ENCODE measurements around the gene SETD7. TPM values are rescaled to one million over a fixed set of nuclear protein-coding genes. Genes with fewer than 3 reads are reported as not detected.

SETD7 gene
- total RNA-seq, 1 donor from 2014 or later: 8.2 TPM

GRCh38 chr4:139484783-139485311 lies 71.2 kb downstream of the SETD7 start:
- DNase-seq (ENCODE audit: low spot score): no peak
- Histone ChIP-seq H3K4me3 (no peak overlapping the region), H3K4me1 (no peaks in the 10 kb centered on the region), H3K9me3 (ENCODE audit: low read depth) (no peaks in the 10 kb centered on the region), H3K9ac (no peak overlapping the region), H3K79me2 (ENCODE audit: low read depth) (no peaks in the 10 kb centered on the region), H3K36me3 (no peaks in the 10 kb centered on the region), H3K27me3 (no peaks in the 10 kb centered on the region), H4K20me1 (ENCODE audit: low read depth) (no peaks in the 10 kb centered on the region), H3F3A (ENCODE audit: low read depth) (no peaks in the 10 kb centered on the region), H2AFZ (replicated peaks) (peak overlapping the region; percentile 72), H3K4me2 (no peak overlapping the region), H3K27ac (no peak overlapping the region)
- no peak for TF ChIP-seq EZH2 (IDR thresholded peaks at IDR 0.05)
- TF ChIP-seq, protein P1, sequence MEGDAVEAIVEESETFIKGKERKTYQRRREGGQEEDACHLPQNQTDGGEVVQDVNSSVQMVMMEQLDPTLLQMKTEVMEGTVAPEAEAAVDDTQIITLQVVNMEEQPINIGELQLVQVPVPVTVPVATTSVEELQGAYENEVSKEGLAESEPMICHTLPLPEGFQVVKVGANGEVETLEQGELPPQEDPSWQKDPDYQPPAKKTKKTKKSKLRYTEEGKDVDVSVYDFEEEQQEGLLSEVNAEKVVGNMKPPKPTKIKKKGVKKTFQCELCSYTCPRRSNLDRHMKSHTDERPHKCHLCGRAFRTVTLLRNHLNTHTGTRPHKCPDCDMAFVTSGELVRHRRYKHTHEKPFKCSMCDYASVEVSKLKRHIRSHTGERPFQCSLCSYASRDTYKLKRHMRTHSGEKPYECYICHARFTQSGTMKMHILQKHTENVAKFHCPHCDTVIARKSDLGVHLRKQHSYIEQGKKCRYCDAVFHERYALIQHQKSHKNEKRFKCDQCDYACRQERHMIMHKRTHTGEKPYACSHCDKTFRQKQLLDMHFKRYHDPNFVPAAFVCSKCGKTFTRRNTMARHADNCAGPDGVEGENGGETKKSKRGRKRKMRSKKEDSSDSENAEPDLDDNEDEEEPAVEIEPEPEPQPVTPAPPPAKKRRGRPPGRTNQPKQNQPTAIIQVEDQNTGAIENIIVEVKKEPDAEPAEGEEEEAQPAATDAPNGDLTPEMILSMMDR (IDR thresholded peaks at IDR 0.05): no peak
- TF ChIP-seq EZH2phosphoT487 (IDR thresholded peaks at IDR 0.05): no peak
- H3K4me3 Mint-ChIP-seq: no peak overlapping the region
- H3K9me3 Mint-ChIP-seq: no peaks in the 10 kb centered on the region
- H3K4me1 Mint-ChIP-seq: no peaks in the 10 kb centered on the region
- no peaks in the 10 kb centered on the region for H3K27me3 Mint-ChIP-seq (ENCODE audit: insufficient read depth, low read depth)
- H3K27ac Mint-ChIP-seq: no peak overlapping the region
- H3K36me3 Mint-ChIP-seq: no peaks in the 10 kb centered on the region

DNA sequence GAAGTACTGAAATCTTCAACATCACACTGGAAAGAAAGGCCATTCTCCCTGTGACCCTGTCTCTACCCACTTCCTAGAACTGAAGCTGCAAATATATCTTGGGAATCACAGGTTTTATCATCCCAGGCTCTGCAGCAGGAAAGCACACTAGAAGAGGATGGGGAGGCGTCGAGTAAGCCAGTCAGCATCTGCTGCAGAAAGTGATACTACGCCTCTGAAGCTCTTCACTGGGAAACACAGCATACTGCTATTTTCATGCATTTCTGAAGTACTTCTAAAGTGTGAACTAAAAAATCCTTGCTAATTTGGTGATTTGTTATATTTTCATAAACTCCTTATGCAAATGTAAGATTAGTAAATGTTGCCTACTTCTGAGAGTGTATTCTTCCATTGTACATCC lies 73.0 kb downstream of the SETD7 start:
- peak overlapping the region; percentile 66 for H3K27ac Mint-ChIP-seq
- H2AFZ ChIP-seq (replicated peaks): no peak overlapping the region

GRCh38 chr4:139481465-139481864 lies 74.6 kb downstream of the SETD7 start:
- Histone ChIP-seq H2AFZ (replicated peaks) (no peak overlapping the region), H3F3A (ENCODE audit: low read depth) (peaks cover 4% of the 10 kb centered on the region), H3K4me2 (no peak overlapping the region), H3K4me1 (no peaks in the 10 kb centered on the region), H4K20me1 (ENCODE audit: low read depth) (no peaks in the 10 kb centered on the region), H3K9ac (no peak overlapping the region), H3K4me3 (no peak overlapping the region), H3K9me3 (ENCODE audit: low read depth) (no peaks in the 10 kb centered on the region), H3K36me3 (no peaks in the 10 kb centered on the region), H3K79me2 (ENCODE audit: low read depth) (no peaks in the 10 kb centered on the region), H3K27me3 (no peaks in the 10 kb centered on the region), H3K27ac (no peak overlapping the region)
- no peaks in the 10 kb centered on the region for H3K9me3 Mint-ChIP-seq
- DNase-seq (ENCODE audit: low spot score): no peak
- no peaks in the 10 kb centered on the region for H3K27me3 Mint-ChIP-seq (ENCODE audit: insufficient read depth, low read depth)
- no peak overlapping the region for H3K4me3 Mint-ChIP-seq
- H3K4me1 Mint-ChIP-seq: no peaks in the 10 kb centered on the region
- H3K36me3 Mint-ChIP-seq: no peaks in the 10 kb centered on the region
- no peak overlapping the region for H3K27ac Mint-ChIP-seq
- TF ChIP-seq EZH2 (IDR thresholded peaks at IDR 0.05): no peak
- TF ChIP-seq, protein P1 (IDR thresholded peaks at IDR 0.05): no peak
- TF ChIP-seq EZH2phosphoT487 (IDR thresholded peaks at IDR 0.05): no peak

More for the DNA sequence above, 73.0 kb downstream of the SETD7 start:
- Histone ChIP-seq H3F3A (ENCODE audit: low read depth) (no peaks in the 10 kb centered on the region), H4K20me1 (ENCODE audit: low read depth) (no peaks in the 10 kb centered on the region), H3K9ac (no peak overlapping the region), H3K9me3 (ENCODE audit: low read depth) (no peaks in the 10 kb centered on the region), H3K4me2 (no peak overlapping the region), H3K79me2 (ENCODE audit: low read depth) (no peaks in the 10 kb centered on the region), H3K27me3 (no peaks in the 10 kb centered on the region), H3K27ac (no peak overlapping the region), H3K4me3 (no peak overlapping the region), H3K4me1 (no peaks in the 10 kb centered on the region), H3K36me3 (no peaks in the 10 kb centered on the region)
- Mint-ChIP-seq H3K36me3 (no peaks in the 10 kb centered on the region), H3K27me3 (ENCODE audit: insufficient read depth, low read depth) (no peaks in the 10 kb centered on the region), H3K4me3 (no peak overlapping the region), H3K4me1 (no peaks in the 10 kb centered on the region), H3K9me3 (no peaks in the 10 kb centered on the region)
- TF ChIP-seq, protein P1 (IDR thresholded peaks at IDR 0.05): no peak
- no peak for TF ChIP-seq EZH2phosphoT487 (IDR thresholded peaks at IDR 0.05)
- TF ChIP-seq EZH2 (IDR thresholded peaks at IDR 0.05): no peak
- no peak for DNase-seq (ENCODE audit: low spot score)

Data from neural progenitor cell (in vitro differentiated cells).